ENCODE data around the gene SSBP3.

- no peak for TF ChIP-seq POLR2AphosphoS5 (IDR thresholded peaks at IDR 0.05)
- no peak for TF ChIP-seq POLR2A (IDR thresholded peaks at IDR 0.05)
- no peak for TF ChIP-seq CTCF (IDR thresholded peaks at IDR 0.05)
Observed at GRCh38 chr1:54218883-54219687, 187.1 kb downstream of the SSBP3 start.

Data from breast epithelium (tissue), 3 donors.